HG03354 (cell line): ENCODE results near the gene KBTBD3.

Experiments
- ATAC-seq: cut with Tn5 transposase; IDR thresholded peaks from one replicate; pipeline ENCODE4 v1.9.1; 2021; ENCODE audit warnings: mild to moderate bottlenecking; ENCODE audit not compliant: unreplicated experiment, poor library complexity, severe bottlenecking

Gene KBTBD3, protein sequence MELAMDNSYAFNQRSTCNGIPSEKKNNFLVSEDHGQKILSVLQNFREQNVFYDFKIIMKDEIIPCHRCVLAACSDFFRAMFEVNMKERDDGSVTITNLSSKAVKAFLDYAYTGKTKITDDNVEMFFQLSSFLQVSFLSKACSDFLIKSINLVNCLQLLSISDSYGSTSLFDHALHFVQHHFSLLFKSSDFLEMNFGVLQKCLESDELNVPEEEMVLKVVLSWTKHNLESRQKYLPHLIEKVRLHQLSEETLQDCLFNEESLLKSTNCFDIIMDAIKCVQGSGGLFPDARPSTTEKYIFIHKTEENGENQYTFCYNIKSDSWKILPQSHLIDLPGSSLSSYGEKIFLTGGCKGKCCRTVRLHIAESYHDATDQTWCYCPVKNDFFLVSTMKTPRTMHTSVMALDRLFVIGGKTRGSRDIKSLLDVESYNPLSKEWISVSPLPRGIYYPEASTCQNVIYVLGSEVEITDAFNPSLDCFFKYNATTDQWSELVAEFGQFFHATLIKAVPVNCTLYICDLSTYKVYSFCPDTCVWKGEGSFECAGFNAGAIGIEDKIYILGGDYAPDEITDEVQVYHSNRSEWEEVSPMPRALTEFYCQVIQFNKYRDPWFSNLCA

GRCh38 chr11:106076919-106077608, at the start of gene KBTBD3:
KBTBD3 (minus strand) TSS chr11:106077347; CDS start chr11:106059097, 18,250 bp downstream.
- ATAC-seq: peak; percentile 94

- ATAC-seq: no peak
Observed at GRCh38 chr11:106121570-106122320, 44.6 kb upstream of the KBTBD3 start.

DNA sequence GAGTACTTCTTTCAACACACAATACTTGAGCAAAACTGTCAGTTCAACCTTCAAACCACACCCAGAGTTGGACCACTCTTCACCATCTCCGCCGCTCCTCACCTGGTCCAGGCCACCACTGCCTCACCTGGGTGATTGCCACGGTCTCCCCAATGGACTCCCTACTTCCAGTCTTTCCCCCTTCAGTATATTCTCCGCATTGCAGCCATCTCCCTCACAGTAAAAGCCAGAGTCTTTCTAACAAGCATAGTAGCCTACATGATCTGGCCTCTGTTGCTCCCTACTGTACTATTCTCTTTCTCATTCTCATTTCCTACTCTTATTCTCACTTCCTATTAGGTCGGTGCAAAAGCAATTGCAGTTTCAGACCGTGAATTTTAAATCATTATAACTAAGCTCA, 28.8 kb upstream of the KBTBD3 start:
- no peak for ATAC-seq

- ATAC-seq: no peak
Observed at GRCh38 chr11:106101819-106102218, 24.7 kb upstream of the KBTBD3 start.

- no peak for ATAC-seq
Observed at GRCh38 chr11:106101370-106101769, 24.2 kb upstream of the KBTBD3 start.

DNA sequence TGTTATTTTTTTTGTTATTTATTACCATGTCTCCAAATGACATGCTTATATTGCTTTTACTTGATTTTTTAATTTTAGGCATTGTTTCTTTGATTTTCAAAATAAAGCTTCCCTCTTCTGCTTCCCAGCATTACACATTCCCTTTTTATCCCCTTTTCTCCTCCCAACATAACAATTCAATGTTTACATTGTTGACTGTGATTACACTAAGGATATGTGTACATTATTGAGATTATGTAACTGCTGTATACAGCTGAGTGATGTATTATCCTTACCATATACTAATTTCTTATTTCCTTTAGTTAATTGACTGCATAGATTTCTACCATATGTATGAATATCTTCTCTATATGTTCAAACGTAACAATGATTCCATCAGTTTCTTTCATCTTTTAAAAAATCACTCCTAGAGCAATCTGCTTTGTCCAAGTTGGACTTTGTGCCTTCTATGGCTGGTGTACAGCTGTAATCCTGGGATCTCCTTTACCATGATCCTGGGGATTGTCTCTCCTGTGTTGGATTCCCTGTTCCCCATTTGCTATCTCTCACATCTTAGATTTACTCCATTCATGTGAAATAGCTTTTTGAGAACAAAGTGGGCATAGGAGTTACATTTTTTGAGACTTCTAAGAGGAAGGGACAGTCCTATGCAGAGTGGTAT, 21.9 kb upstream of the KBTBD3 start:
- ATAC-seq: no peak

DNA sequence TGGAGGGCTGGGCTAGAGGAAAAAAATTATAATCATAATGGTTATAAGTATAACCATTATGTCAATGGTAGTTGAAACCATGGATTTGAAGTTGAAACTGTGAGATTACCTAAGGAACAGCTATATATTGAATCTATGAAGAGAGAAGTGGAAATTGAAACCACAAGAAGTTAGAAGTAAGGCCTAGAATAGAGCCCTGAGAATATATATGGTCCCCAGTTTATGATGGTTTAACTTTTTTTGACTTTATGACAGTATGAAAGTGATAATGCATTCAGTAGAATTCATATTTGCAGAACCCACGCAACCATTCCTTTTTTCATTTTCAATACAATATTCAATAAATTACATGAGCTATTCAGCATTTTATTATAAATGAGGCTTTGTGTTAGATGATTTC, 15.3 kb upstream of the KBTBD3 start:
- no peak for ATAC-seq

DNA sequence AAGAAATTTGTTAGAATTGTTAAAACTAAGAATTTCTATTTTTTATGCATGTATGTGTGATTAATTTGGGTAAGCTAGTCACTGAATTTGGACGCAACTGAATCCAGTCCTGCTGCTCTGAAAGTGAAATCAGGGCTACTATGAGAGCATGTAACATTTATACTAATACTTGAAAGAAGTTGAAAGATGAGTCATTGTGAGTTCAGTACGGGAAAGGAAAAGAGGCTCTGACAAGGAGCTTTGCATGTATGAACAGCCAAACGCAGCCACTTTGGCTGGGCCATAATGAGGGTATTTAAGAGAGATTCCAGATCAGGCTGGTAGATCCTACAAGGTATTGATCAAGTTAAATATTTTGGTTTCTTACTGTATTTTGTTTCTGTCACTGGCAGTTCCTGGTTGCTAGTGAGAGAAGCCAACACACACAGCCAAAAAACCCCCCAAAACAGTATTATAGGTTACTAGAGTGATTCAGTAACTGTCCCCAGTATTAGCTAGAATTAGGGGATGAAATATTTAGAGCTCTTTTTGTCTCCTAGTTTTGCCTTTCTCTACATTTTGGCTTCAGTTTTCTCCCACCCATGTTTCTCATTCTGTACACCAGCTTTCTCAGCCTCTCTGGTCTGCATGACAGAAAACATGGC, 14.5 kb upstream of the KBTBD3 start:
- ATAC-seq: peak; percentile 98

DNA sequence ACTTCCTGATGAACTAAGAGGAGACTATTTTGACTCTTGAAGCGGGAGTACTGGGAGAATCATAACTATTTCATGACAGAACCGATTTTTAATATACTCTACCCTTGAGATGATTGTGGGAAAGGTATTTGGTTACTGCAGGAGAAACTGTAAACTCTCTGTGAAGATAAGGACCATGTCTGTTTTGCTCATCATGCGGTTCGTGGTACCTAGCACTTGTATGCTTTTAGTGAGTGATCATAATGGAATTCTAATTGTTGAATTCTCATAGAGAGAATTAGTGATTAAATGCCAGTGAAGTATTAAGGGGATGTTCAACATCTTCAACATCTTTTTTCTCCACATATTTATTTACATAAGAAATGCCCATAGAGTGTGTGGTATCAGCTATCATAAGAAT, 11.7 kb upstream of the KBTBD3 start:
- no peak for ATAC-seq

- peak; percentile 35 for ATAC-seq
Observed at GRCh38 chr11:106087815-106088435, 10.8 kb upstream of the KBTBD3 start.

GRCh38 chr11:106086850-106087249, 9.7 kb upstream of the KBTBD3 start:
- no peak for ATAC-seq

DNA sequence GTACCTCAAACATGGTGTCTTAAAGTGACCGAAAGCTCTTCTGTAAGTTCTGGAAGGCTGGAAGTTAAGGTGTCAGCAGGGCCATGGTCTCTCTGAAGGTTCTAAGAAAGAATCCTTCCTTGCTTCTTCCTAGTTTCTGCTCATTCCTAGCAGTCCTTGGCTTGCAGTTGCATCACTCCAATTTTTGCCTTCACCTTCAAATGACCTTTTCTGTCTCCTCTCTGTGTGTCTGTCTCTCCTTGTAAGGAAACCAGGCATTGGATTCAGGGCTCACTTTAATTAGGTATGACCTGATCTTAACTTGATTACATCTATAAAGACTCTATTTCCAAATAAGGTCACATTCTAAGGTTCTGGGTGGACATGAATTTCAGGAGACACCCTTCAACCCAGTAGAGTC, 9.0 kb upstream of the KBTBD3 start:
- no peak for ATAC-seq

DNA sequence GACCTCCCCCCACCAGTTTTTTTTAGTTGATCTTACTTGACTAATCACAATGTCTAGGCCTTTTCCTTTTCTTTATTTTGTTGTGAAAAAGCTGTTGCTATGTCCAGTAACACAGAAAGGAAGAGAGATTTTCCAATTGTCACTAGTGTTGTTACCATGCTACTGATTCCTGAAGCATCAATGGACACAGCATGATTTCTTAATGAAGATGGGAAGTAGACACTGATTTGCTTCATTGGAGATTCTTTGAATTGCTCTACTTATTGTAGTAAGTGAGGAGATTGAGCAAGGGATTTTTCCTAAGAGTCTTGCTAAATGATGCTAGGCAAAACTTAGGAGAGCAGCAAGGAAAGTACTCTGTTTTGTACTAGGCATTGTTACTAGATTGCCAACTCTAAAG, 4.9 kb upstream of the KBTBD3 start:
- ATAC-seq: no peak

- peak; percentile 34 for ATAC-seq
Observed at GRCh38 chr11:106077609-106078455, 685 bp upstream of the KBTBD3 start, which contains the start of gene AASDHPPT. AASDHPPT (plus strand) TSS chr11:106077662; CDS start chr11:106077711, 49 bp downstream.

GRCh38 chr11:106076171-106076918, 802 bp downstream of the KBTBD3 start:
- no peak for ATAC-seq

- ATAC-seq: no peak
Observed at GRCh38 chr11:106072804-106073203, 4.3 kb downstream of the KBTBD3 start.

DNA sequence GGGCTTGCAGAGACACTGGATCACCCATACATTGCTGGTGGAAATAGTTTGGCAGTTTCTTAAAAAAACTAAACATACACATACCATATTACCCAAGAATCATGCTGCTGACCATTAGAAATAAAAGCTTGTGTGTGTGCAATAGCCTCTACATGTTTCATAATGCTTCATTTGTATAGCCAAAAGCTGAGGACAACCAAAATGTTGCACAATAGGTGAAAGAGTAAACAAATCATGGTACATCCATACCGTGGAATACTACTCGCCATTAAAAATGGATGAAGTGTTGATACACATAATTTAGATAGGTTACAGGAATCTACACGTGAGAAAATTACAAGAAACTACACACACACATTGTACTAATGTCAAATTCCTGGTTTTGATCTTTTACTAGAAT, 6.5 kb downstream of the KBTBD3 start:
- no peak for ATAC-seq
